Mucosa of gallbladder (tissue), 1 donor: Measurements from ENCODE around the gene CPSF3. TPM values are rescaled to one million over a fixed set of nuclear protein-coding genes. Genes with fewer than 3 reads are reported as not detected.

ENCODE experiments used
- DNase-seq: peaks from one replicate; pipeline ENCODE4 v3.0.0-alpha.2; 2020; ENCODE audit warnings: low spot score
- total RNA-seq: library from RNA; stranded (reverse); gene quantifications from one replicate; pipeline ENCODE4 v1.2.1, GENCODE V29; 2021
- donor health status: DM: no; HTN: no; CAD: no.

Gene CPSF3
- 24.3 TPM for total RNA-seq

- peak; percentile 97 for DNase-seq
Observed at GRCh38 chr2:9423100-9423921, at the start of gene CPSF3, which contains the start of gene ITGB1BP1. Gene CPSF3, plus strand, starts transcription at chr2:9423654. Its CDS starts 120 bp downstream, at chr2:9423774. Gene ITGB1BP1, minus strand, starts transcription at chr2:9423528. Its CDS starts 4,831 bp downstream, at chr2:9418697.

- no peak for DNase-seq
Observed at GRCh38 chr2:9374071-9374730, 49.3 kb upstream of the CPSF3 start.

GRCh38 chr2:9375857-9376428 lies 47.5 kb upstream of the CPSF3 start:
- no peak for DNase-seq

GRCh38 chr2:9377461-9378097 lies 45.9 kb upstream of the CPSF3 start:
- no peak for DNase-seq

- peak; percentile 46 for DNase-seq
Observed at GRCh38 chr2:9378433-9379390, 44.7 kb upstream of the CPSF3 start.

- DNase-seq: no peak
Observed at GRCh38 chr2:9379391-9379755, 44.1 kb upstream of the CPSF3 start.

- no peak for DNase-seq
Observed at GRCh38 chr2:9380702-9381628, 42.5 kb upstream of the CPSF3 start.

- DNase-seq: no peak
Observed at GRCh38 chr2:9382604-9383235, 40.7 kb upstream of the CPSF3 start.

GRCh38 chr2:9384521-9384920 lies 38.9 kb upstream of the CPSF3 start:
- DNase-seq: no peak

- DNase-seq: no peak
Observed at GRCh38 chr2:9385841-9386240, 37.6 kb upstream of the CPSF3 start.

GRCh38 chr2:9388199-9388681 lies 35.2 kb upstream of the CPSF3 start:
- no peak for DNase-seq

- no peak for DNase-seq
Observed at GRCh38 chr2:9388950-9389911, 34.2 kb upstream of the CPSF3 start.

- no peak for DNase-seq
Observed at GRCh38 chr2:9390151-9390850, 33.2 kb upstream of the CPSF3 start.

GRCh38 chr2:9390991-9391390 lies 32.5 kb upstream of the CPSF3 start:
- no peak for DNase-seq

- no peak for DNase-seq
Observed at GRCh38 chr2:9391961-9392720, 31.3 kb upstream of the CPSF3 start.

- no peak for DNase-seq
Observed at GRCh38 chr2:9392898-9393765, 30.3 kb upstream of the CPSF3 start.
